GM12892 (cell line): ENCODE results near the gene P2RX1.

Experiments used
- POLR2A ChIP-seq: IDR thresholded peaks from 2 replicates; pipeline ENCODE4 v1.6.1; 2011; ENCODE audit warnings: low read depth, low read length, control low read depth
- POLR2AphosphoS5 ChIP-seq: IDR thresholded peaks from 2 replicates; pipeline ENCODE4 v1.6.1; 2011; ENCODE audit warnings: low read depth, low read length, control low read depth
- TAF1 ChIP-seq: IDR thresholded peaks from 2 replicates; pipeline ENCODE4 v1.6.1; 2011; ENCODE audit warnings: low read depth, mild to moderate bottlenecking, control low read depth, low read length, borderline replicate concordance

DNA sequence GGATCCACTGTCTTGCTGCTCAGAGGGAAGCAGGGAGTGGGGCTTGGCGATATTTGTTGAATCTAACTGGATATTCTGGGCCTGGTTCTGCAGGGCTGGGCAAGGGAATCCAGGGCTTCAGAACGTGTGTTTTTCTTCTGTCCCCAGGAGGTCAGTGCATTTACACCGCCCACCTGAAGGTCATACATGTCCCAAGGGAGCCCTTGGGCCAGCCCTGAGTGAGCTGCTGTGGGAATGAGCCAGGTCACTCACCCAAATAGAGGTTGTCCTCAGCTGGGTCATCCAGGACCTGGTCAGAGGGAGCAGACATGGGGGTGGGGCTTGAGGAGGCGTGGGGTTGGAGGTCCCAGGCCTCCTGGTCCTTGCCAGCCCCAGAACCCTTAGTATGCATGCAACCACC is 34.0 kb downstream of the P2RX1 start:
- TF ChIP-seq TAF1 (no peak), POLR2A (no peak), POLR2AphosphoS5 (no peak)
